GM19025 (cell line): ENCODE measurements around the gene CGRRF1.

Experiments used
- ATAC-seq: cut with Tn5 transposase; IDR thresholded peaks from one replicate; pipeline ENCODE4 v1.9.1; 2021; ENCODE audit warnings: mild to moderate bottlenecking, low read depth, moderate library complexity; ENCODE audit not compliant: unreplicated experiment

The CGRRF1 gene

DNA sequence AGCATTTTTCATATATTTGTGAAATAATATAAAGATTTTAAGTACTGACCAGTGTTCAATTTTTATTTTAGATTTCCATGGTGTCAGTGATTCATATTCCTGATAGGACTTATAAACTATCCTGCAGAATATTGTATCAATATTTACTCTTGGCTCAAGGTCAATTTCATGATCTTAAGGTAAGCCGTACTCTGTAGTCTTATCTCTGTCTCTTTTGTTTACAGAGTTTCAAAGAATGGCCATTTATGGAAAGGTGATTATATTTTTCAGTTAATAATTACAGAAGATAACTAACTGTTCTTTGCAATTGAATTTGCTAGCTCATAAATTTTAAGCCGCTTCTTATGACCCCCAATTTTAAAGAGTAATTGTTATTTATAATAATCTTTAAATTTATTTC is 27.9 kb downstream of the CGRRF1 start:
- no peak for ATAC-seq

DNA sequence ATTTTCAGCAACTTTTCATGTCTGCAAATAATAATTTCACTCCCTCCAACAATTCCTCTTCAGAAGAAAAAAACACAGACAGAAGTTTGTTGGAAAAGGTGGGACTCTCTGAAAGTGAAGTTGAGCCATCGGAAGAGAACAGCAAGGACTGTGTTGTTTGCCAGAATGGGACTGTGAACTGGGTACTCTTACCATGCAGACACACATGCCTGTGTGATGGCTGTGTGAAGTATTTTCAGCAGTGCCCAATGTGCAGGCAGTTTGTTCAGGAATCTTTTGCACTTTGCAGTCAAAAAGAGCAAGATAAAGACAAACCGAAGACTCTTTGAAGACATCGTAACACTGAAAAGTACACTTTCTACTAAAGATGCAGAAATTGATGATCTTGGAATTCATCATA is 28.3 kb downstream of the CGRRF1 start:
- no peak for ATAC-seq

DNA sequence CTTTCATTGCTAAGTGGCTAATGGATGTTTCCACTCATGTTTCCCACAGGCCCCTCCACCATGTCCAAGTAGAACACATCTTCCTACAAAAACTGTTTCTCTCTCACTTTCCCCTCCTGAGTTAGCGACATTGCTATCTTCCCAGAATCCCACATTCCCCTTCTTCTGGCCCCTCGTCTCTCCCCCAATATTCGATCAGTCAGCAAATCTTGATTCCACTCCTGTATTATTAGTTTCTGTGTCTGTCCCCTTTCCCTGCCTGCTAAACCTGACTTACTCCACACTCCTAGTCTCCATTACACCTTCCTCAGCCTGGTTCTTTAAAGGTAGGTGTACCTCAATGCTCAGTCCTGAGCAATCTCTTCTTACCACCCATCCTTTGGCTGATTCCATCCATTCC is 37.9 kb downstream of the CGRRF1 start:
- ATAC-seq: no peak

DNA sequence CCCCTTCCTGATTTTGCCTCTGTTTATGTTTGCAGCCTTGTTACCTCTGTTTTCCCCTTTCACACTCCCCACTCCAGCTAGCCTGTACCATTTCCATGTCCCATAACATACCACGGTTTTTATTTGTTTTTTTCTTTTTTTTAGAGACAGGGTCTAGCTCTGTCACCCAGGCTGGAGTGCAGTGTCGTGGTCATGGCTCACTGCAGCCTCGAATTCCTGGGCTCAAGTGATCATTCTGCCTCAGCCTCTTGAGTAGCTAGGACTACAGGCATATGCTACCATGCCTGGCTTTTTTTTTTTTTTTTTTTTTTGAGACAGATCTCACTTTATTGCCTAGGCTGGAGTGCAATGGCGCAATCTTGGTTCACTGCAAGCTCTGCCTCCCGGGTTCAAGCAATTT is 38.8 kb downstream of the CGRRF1 start:
- ATAC-seq: no peak

DNA sequence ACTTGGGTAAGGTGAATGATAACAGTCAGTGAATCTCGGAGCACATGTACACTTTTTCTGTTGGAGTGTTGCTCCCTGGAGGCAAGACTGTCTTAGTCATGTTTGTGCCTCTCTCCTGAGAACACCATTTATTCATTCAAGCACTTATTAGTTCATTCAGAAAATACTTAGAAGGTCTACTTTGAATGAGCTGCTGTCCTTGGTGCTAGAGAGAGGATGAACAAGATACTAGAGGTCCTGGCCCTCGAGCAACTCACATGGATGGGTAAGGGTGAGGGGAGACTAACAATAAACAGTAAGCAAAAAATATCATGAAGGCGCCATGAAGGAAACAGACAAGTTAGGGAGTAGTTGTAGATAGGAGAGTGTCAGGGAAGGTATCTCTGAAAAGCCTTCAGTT is 40.2 kb downstream of the CGRRF1 start:
- no peak for ATAC-seq

DNA sequence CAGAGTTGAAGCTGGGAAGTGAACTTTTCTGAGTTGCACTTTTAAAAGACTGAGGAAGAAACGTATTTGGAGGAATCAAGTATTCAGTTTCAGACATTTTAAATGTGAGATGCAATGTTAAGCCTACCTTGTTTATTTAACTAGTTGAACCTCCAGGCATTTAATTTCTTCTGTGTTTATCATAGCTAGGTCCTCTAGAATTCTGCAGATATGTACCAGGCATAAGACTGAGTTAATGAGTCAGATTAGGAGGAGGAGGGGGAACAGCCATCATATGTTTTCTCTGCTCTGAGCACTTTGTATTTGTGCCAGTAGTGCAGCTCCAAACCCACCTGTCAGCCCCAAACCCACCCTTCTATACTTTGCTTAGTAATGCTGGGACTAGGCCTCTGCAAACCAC is 40.8 kb downstream of the CGRRF1 start:
- no peak for ATAC-seq

DNA sequence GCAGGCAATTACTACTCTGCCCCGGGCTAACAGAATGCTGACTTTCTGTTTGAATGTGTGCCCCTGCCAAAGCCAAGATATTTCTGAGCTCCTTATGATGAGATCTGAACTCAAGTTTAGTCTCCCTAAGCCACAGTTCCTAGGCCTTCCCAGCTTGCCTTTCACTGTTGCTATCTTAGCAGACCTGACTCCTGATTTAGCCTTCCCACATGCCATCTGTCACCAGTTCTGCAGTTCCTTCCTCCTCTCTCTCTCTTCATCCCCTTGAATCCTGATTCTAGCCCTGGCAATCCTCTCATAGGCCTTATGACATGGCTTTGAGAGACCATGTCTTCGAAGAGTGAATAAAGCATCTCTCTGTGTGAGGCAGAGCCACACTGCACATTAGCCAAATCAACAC is 44.7 kb downstream of the CGRRF1 start:
- ATAC-seq: no peak

DNA sequence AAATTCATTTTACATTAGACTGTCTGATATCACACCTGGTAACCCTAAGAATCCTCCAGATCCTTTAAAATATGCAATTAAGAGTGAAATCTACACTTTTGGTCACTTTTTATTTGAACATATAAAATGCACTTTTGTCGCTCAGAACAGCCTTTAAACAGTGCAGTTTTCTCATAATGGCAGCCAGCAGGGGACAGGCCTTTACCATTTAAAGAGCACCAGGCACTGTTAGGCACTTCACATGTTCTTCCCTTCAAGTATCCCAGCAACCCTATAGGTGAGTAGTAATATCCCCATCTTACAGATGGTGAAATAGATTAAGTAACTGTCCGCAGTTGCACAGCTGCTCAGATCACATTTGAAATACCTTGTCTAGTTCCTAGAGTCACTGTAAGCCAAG is 45.9 kb downstream of the CGRRF1 start:
- ATAC-seq: no peak

DNA sequence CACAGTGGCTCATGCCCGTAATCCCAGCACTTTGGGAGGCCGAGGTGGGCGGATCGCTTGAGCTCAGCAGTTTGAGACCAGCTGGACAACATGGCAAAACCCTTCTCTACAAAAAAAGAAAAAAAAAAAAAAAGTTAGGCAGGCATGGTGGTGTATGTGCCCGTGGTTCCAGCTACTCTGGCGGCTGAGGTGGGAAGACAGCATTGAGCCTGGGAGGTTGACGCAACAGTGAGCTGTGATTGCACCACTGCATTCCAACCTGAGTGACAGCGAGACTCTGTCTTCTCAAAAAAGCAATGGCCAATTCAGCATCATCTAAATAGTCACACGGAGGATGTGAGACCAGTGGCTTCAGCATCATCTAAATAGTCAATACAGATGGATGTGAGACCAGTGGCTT is 46.8 kb downstream of the CGRRF1 start:
- ATAC-seq: no peak

DNA sequence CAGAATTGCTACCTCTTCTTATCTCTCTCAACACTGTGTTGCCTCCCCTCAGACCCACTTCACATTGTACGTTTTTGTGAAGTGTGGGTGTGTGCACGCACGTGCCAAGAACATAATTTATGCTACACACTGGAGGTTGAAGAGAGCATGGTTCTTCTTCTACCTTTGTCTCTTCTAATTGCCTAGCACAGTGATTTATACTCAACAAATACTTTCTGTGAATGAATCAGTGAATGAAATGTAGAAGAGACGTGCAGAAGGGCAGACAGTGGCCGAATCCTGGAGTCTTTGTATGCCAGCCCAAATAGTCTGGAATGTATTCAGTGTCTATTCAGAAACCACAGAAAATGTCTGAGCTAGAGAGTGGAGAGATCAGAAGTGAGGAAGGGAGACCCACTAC is 52.6 kb downstream of the CGRRF1 start:
- ATAC-seq: no peak

DNA sequence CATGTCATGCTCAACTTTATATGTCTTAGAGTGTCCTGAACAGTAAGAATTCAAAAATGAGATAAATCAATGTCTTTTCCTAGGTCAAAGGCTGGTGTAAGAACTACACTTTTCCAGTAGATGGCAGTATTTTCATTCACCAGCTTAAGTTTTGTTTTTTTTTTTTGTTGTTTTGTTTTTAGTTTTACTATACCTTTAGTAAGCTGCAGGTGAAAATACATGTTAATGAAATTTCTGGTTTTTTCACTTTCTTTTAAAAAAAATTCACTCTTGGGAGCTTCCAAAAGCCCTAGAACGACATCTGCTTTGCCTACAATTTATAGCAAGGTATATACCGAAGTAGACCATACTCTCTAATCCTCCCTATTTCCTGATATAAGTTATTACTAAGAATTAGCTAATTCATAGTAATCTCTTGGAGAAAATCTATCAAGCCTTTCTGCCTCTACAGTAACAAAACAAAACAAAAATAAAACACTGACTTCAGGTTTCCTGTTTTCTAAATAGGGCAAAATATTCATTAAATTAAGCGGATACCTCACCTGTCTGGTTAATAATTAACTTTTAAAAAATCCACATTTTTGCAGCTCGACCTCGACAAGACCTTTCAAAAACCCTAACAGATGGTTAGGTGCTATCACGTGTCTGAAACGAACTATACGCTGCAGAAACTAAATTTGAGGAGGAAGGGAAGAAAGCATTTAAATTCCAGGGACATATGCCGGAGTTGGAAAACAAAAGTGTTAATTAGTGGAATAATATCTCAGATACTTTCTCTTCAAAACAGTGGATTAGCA is 54.6 kb downstream of the CGRRF1 start:
- ATAC-seq: no peak

DNA sequence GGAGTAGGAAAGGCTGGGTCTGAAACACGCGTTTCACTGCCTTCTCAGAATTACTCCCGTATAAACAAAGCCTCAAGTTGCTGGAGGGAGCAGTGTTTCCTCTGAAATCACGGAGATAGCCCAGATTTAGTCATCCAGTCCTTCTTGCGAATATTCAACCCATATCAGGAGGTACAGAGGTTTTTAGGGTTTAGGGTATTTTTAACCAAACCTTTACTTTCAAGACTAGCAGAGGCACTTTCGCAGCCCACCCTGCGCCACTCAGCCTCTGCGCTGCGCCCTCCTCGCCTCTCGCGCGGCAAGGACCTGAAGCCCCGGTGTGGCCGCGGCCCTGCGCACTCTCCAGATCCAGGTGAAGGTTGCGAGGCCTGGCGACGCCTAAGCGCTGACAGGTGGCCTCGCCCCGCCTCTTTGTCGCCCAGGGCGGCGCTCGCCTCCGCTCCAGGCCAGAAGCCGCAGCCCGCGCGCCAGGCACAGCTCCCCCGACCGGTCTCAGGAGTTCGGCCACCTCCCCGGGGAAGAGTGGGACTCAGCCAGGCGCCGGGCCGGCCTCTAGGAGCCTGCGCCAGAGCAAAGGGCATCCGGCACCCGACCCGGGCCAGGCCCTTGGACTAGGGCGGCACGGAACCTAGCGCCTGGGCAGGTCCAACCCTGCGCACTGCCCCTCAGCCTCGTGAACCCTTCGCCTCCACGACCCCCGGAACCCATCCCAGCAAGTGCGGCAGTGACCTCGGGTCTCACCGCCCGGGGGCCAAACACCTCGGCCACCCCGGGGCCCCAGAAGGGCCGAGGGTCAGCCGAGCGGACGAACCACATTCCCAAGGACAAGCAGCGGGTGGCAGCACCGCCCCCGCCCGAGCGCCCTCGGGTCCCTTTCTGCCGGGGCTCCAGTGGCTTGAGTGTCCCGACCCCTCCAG is 55.4 kb downstream of the CGRRF1 start:
- peak; percentile 32 for ATAC-seq

DNA sequence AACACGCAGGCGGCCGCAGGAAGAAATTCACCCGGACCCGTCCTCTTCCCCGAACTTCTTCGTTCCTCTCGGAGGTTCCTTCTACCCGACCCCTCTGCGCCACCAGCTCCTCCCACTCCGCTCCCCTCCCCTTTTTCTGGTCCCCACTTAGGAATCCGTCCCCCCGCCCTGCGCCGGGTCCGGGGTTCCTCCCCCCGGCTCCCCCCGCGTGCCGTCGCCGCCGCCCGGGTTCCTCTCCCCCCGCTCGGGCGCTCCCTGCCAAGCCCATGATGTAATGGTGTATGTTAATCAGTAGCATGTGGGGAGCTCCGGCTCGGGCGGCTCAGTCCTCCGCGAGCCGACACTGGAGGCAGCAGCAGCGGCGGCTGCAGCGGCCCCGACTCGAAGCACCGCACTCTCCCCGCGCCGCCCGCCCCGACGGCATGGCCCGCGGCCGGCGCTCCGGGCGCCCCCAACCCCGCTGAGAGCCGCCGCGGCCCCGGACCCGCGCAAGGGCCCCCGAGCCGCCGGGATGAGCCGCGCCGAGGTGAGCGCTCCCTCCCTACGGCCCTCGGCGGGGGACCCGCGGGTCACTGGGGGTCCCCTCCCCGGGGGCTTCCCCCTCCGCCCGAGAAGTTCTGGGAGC is 56.2 kb downstream of the CGRRF1 start:
- peak; percentile 52 for ATAC-seq

DNA sequence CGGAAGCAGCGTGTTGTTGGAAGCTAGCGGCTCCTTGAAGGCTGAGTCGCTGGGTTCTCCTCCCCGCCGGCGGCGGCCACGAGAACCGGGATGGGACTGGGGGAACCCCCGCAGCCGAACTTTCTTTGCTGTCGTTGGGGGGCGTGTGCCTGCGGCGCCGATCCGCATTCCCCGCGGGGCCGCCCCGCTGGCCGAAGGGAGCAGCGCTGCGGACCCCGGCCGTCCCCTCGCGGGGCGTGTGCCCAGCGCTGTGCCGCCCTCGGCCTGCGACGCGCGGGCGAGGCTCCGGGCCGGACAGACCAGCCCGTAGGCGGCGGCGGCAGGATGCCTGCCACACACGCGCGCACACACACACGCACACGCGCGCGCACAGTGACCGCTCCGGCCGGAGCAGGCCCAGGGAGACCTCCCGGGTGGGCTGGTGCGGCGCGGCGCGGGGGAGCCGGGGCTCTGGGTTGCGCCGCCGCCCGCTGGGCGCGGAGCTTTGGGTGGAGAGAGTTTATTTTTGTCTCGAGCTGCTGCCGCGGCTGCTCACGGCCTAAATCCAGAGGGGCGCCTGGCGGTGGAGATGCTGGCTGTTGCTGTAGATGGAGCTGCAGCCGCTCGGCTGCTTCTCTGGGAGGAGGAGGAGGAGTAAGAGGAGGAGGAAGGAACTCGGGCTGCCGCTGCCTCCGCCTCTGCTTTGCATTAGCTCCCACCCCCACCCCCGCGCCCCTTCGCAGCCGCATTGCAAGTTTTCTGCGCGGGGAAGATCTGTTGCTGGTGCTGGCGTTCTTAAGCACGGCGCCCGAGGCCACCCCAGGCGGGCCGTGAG is 56.9 kb downstream of the CGRRF1 start, which contains the start of gene SAMD4A:
Gene SAMD4A, plus strand, starts transcription at position 719 of the 814 bp plus-strand sequence. CDS start 789 bp downstream, outside the sequence.
- peak; percentile 36 for ATAC-seq

DNA sequence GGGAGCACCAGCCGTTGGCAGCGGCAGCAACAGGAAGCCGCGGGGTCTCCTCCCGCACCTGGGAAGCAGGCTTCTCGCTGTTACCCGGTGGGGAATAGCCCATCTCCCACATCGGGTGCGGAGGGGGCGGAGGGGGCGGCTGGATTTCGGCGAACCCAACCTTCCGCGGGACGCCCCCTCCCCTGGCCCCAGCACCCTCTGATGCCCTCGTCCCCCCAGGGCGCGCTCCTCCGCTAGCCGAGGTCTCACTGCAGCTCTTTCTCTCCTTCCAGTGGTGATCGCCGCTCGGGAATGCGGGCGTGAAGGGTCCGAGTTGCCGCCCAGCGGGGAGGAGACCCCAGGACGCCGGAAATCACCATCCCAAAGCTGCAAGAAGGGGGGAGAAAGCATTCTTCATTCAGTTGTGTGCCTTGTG is 57.5 kb downstream of the CGRRF1 start:
- ATAC-seq: no peak

DNA sequence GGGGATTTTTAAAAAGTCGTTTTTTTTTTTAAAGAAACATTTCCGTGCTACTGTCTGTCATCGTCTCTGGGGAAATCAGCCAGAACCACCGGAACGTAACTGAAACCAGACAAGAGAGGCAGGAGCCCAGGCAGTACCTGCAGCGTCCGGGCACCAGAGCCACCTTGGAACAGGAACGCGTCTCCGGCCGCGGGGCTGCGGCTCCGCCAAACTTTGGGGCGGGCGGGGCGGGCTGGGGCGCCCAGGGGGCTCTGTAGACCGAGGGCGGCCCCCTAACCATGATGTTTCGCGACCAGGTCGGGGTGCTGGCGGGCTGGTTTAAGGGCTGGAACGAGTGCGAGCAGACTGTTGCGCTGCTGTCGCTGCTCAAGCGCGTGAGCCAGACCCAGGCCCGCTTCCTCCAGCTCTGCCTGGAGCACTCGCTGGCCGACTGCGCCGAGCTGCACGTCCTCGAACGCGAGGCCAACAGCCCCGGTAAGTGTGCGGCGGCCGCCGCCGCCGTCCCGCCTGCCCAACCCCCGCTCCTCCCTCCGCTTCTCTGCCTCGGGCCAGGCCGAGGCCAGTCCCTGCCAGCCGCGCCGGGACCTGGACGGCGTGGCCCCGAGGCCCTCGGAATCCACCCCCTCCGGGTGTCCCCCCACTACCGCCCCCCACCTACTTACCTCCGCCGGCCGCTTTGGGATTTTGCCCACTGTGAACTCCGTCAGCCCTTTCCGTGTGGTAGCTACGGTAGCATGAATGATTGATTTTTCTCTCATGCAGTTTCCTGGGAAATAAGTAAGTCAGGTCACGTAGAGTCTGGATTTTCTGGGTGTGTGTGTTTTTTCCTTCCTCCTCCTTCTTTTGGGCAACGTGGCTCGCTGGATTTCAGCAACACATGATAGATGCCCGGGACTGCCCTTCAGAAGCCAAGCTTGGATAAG is 58.2 kb downstream of the CGRRF1 start:
- no peak for ATAC-seq

DNA sequence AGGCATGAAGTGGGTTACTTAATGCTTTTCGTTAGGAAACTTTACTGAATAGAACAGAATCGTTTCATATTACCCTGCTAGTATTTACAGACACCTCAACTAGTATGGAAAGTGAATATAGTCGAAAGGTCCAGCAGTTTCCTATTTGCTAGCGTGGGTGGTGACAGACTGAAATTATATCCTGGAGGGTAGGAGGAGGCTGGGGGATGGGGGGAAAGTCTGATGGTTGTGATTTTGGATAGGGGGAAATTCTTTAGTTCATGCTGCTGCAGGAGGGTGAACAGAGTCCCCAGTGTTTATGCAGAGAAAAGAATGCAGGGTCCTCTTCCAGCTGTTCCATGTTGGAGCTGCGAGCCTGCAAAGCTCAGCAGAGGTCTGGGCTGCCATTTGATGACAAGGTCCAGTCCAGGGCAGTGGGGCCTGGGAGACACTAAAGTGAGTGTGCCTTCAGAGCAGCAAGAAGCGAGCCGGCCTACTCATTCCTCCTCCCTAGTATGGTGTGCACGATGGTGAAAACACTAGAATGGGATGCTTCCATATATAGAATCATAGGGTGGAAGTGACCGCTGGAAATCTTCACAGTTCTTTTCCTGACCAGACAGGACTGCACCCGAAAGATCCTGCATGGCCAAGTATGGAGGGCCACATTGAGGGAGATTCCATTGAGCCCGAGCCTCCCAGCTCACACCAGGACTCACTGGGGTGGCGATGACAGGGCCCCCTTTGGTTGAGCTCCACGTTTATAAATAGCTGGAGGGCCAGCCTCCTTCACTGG is 59.3 kb downstream of the CGRRF1 start:
- ATAC-seq: no peak

DNA sequence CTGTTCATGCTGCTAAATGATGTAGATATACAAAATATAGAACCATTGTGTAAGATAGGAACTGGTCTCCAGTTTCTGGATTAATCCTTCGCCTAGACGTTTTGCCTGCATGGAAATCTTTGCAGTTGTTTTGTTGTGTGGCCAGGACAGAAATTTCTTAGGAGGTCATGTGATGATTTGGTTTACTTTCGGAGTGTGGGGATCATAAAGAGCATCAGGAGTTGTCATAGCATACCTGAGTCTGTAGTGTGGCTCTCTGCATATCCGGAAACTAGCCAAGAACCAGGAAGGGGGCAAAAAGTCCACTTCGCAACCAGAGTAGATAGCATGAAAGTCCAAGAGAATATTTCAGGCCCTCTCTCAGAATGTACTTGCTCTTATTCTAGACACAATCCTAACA is 60.3 kb downstream of the CGRRF1 start:
- no peak for ATAC-seq
